Liver (tissue), 9 donors: Measurements from ENCODE around the gene PUS1. TPM values are rescaled to one million over a fixed set of nuclear protein-coding genes. Genes with fewer than 3 reads are reported as not detected.

Experiments
- DNase-seq: peaks from one replicate; pipeline ENCODE4 v3.0.0-alpha.2; 2017; ENCODE audit warnings: low spot score
- H3K27ac ChIP-seq, 2 donors: one replicate each; pipeline ENCODE4 v1.7.0; 2013; ENCODE audit warnings: inconsistent platforms in 2 of 2, low read length in 2 of 2, control low read depth in 1 of 2, low read depth in 1 of 2, mild to moderate bottlenecking in 1 of 2
- H3K27me3 ChIP-seq, 4 donors: one replicate each; pipeline versions ENCODE4 v1.6.1 to v1.7.0; 2013; ENCODE audit warnings: low read length in 3 of 4, inconsistent platforms in 1 of 4, mild to moderate bottlenecking in 1 of 4, moderate library complexity in 1 of 4; ENCODE audit not compliant: control insufficient read depth in 4 of 4, insufficient read depth in 4 of 4
- H3K36me3 ChIP-seq, 4 donors: one replicate each; pipeline versions ENCODE4 v1.6.1 to v1.7.0; 2013; ENCODE audit warnings: low read length in 3 of 4, mild to moderate bottlenecking in 3 of 4, low read depth in 1 of 4, moderate library complexity in 1 of 4; ENCODE audit not compliant: control insufficient read depth in 4 of 4, insufficient read depth in 3 of 4
- H3K4me1 ChIP-seq, 4 donors: one replicate each; pipeline versions ENCODE4 v1.6.1 to v1.7.0; 2013; ENCODE audit warnings: low read length in 3 of 4, mild to moderate bottlenecking in 3 of 4, moderate library complexity in 1 of 4; ENCODE audit not compliant: control insufficient read depth in 4 of 4, insufficient read depth in 4 of 4
- H3K4me3 ChIP-seq, 3 donors: one replicate each; pipeline versions ENCODE4 v1.6.1 to v1.7.0; 2013; ENCODE audit warnings: low read length in 3 of 3, control low read depth in 1 of 3, low read depth in 1 of 3, mild to moderate bottlenecking in 1 of 3
- H3K9ac ChIP-seq, 2 donors: one replicate each; pipeline ENCODE4 v1.7.0; 2013; ENCODE audit warnings: low read length in 2 of 2, mild to moderate bottlenecking in 2 of 2, moderate library complexity in 2 of 2, control low read depth in 1 of 2, low read depth in 1 of 2
- H3K9me3 ChIP-seq, 4 donors: one replicate each; pipeline versions ENCODE4 v1.6.1 to v1.7.0; 2013; ENCODE audit warnings: low read length in 3 of 4; ENCODE audit not compliant: control insufficient read depth in 4 of 4
- EGR1 ChIP-seq, 2 donors: IDR thresholded peaks; 2 replicates each; pipeline ENCODE4 v1.6.1; 2016 to 2018; ENCODE audit warnings: antibody characterized with exemption in 2 of 2, low read depth in 2 of 2
- HNF4A ChIP-seq, 2 donors: conservative IDR thresholded peaks; 2 replicates each; pipeline ENCODE4 v1.6.1; 2016; ENCODE audit warnings: antibody characterized with exemption in 2 of 2, mild to moderate bottlenecking in 2 of 2
- HNF4G ChIP-seq: IDR thresholded peaks from 2 replicates; pipeline ENCODE4 v1.6.1; 2016; ENCODE audit warnings: antibody characterized with exemption
- JUND ChIP-seq, 2 donors: IDR thresholded peaks; 2 replicates each; pipeline ENCODE4 v1.6.1; 2016; ENCODE audit warnings: antibody characterized with exemption in 2 of 2
- RAD21 ChIP-seq, 2 donors: IDR thresholded peaks; 2 replicates each; pipeline ENCODE4 v1.6.1; 2016; ENCODE audit warnings: antibody characterized with exemption in 2 of 2, mild to moderate bottlenecking in 2 of 2
- RXRA ChIP-seq, 2 donors: IDR thresholded peaks; 2 replicates each; pipeline ENCODE4 v1.6.1; 2017 to 2018; ENCODE audit warnings: antibody characterized with exemption in 2 of 2, mild to moderate bottlenecking in 1 of 2
- TAF1 ChIP-seq: conservative IDR thresholded peaks from 2 replicates; pipeline ENCODE4 v1.6.1; 2016; ENCODE audit warnings: antibody characterized with exemption, mild to moderate bottlenecking
- WGBS: extraction: QIAGEN DNeasy Blood & Tissue Kit; methylation state at CpG from one replicate; pipeline ENCODE4 v1.1.7; 2013; 5-methylcytosine and 5-hydroxymethylcytosine counted together
- polyA plus RNA-seq, 2 donors: library from polyadenylated mRNA; stranded (reverse) in 1 of 2; unstranded in 1 of 2; fragments of 200-250 nt in 1 of 2; fragments of >200 nt in 1 of 2; fragmentation: Nextera tagmentation in 1 of 2; extraction: Ambion mirVana in 1 of 2; gene quantifications; one replicate each; pipeline versions ENCODE4 v1.2.1 to v1.2.3, GENCODE V29; 2013 to 2015
- total RNA-seq, 2 donors: library from RNA; depleted of rRNA; stranded (reverse); fragments of >200 nt; gene quantifications; one replicate each; pipeline ENCODE4 v1.2.3, GENCODE V29; 2014
- TF ChIP-seq, protein P1 (sequence below): IDR thresholded peaks from 2 replicates; pipeline ENCODE4 v1.6.1; 2016; ENCODE audit warnings: antibody characterized with exemption, mild to moderate bottlenecking
- TF ChIP-seq, protein P2 (sequence below): IDR thresholded peaks from 2 replicates; pipeline ENCODE4 v1.6.1; 2016; ENCODE audit warnings: antibody characterized with exemption
- TF ChIP-seq, protein P3 (sequence below): IDR thresholded peaks from 2 replicates; pipeline ENCODE4 v1.6.1; 2016; ENCODE audit warnings: antibody characterized with exemption
- TF ChIP-seq, protein P4 (sequence below): IDR thresholded peaks from 2 replicates; pipeline ENCODE4 v1.6.1; 2016; ENCODE audit warnings: antibody characterized with exemption
- donor health status: healthy.
- donor health status: healthy.
- donor health status: healthy.
- donor health status: healthy.
- donor health status: healthy.

PUS1 gene
- total and polyA plus RNA-seq, 4 donors = 6.1 to 24.4 (median 10.7) TPM

DNA sequence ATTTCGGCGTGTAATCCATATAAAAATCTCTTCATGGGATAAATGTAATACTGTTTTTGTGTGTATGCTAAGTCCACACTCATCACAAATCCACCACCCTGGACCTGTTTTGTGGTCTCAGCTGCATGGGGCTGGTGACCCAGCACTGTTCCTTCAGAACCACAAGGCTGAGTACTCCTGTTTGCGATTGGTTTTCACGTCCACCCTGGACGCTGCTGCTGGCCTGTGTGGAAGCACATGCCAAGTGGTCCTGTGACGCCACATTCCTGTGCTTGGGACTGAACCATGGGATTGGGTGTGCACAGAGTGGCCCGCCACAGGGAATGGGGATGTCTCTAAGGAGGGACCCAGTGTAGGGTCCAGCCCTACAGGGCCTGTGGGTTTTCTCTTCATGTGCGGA, 4.3 kb downstream of the PUS1 start (continued):
- TF ChIP-seq, protein P1, sequence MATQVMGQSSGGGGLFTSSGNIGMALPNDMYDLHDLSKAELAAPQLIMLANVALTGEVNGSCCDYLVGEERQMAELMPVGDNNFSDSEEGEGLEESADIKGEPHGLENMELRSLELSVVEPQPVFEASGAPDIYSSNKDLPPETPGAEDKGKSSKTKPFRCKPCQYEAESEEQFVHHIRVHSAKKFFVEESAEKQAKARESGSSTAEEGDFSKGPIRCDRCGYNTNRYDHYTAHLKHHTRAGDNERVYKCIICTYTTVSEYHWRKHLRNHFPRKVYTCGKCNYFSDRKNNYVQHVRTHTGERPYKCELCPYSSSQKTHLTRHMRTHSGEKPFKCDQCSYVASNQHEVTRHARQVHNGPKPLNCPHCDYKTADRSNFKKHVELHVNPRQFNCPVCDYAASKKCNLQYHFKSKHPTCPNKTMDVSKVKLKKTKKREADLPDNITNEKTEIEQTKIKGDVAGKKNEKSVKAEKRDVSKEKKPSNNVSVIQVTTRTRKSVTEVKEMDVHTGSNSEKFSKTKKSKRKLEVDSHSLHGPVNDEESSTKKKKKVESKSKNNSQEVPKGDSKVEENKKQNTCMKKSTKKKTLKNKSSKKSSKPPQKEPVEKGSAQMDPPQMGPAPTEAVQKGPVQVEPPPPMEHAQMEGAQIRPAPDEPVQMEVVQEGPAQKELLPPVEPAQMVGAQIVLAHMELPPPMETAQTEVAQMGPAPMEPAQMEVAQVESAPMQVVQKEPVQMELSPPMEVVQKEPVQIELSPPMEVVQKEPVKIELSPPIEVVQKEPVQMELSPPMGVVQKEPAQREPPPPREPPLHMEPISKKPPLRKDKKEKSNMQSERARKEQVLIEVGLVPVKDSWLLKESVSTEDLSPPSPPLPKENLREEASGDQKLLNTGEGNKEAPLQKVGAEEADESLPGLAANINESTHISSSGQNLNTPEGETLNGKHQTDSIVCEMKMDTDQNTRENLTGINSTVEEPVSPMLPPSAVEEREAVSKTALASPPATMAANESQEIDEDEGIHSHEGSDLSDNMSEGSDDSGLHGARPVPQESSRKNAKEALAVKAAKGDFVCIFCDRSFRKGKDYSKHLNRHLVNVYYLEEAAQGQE = no peak
- no peak for TF ChIP-seq TAF1
- no peak for TF ChIP-seq RAD21 (IDR thresholded peaks at IDR 0.05)

DNA sequence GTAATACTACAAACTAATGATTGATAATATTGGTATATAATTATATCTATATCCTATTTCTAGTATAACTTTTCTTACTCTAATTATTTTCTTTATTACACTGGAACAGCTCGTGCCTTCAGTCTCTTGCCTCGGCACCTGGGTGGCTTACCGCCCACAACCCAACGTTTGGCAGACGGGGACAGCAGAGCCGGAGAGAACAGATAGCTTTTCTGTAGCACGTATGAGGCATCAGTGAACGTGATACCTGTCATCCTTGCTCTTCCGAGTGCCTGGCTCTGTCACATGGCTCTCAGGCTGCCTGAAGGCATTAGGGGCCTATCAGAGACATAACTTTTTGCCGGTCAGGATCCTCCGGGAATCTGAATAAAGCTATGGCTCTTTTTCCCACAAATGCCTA, 5.5 kb downstream of the PUS1 start:
- H3K27me3 ChIP-seq = no peaks in the 10 kb centered on the region
- H3K9ac ChIP-seq = no peak overlapping the region
- no peak overlapping the region for H3K27ac ChIP-seq
- DNase-seq = no peak
- no peak overlapping the region for H3K4me3 ChIP-seq
- 95% methylated on average over 11 of the region's 11 CpGs for WGBS
- H3K36me3 ChIP-seq = peaks cover 5 to 40% (median 31%) of the 10 kb centered on the region in 4 donors
- TF ChIP-seq HNF4G (no peak), JUND (IDR thresholded peaks at IDR 0.05) (no peak), TAF1 (no peak), HNF4A (conservative IDR thresholded peaks at IDR 0.05) (no peak), RXRA (IDR thresholded peaks at IDR 0.05) (no peak), RAD21 (IDR thresholded peaks at IDR 0.05) (no peak)
- TF ChIP-seq, protein P2, sequence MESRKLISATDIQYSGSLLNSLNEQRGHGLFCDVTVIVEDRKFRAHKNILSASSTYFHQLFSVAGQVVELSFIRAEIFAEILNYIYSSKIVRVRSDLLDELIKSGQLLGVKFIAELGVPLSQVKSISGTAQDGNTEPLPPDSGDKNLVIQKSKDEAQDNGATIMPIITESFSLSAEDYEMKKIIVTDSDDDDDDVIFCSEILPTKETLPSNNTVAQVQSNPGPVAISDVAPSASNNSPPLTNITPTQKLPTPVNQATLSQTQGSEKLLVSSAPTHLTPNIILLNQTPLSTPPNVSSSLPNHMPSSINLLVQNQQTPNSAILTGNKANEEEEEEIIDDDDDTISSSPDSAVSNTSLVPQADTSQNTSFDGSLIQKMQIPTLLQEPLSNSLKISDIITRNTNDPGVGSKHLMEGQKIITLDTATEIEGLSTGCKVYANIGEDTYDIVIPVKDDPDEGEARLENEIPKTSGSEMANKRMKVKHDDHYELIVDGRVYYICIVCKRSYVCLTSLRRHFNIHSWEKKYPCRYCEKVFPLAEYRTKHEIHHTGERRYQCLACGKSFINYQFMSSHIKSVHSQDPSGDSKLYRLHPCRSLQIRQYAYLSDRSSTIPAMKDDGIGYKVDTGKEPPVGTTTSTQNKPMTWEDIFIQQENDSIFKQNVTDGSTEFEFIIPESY = no peak
- TF ChIP-seq, protein P3, sequence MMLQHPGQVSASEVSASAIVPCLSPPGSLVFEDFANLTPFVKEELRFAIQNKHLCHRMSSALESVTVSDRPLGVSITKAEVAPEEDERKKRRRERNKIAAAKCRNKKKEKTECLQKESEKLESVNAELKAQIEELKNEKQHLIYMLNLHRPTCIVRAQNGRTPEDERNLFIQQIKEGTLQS = no peak
- H3K9me3 ChIP-seq = no peaks in the 10 kb centered on the region
- H3K4me1 ChIP-seq = peaks cover 0 to 11% (median 9%) of the 10 kb centered on the region in 4 donors

DNA sequence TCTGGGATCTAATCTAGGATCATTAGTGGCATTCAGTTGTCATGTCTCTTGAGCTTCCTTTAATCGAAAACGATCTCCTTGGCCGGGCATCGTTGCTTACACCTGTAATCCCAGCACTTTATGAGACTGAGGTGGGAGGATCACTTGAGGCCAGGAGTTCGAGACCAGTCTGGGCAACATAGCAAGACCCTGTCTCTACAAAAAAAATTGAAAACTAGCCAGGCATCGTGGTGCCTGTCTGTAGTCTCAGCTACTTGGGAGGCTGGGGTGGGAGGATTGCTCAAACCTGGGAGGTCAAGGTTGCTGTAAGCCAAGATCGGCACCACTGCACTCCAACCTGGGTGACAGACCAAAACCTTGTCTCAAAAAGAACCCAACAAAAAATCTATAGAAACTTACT, 9.0 kb downstream of the PUS1 start:
- H3K36me3 ChIP-seq = peaks cover 12 to 45% (median 26%) of the 10 kb centered on the region in 4 donors
- no peaks in the 10 kb centered on the region for H3K9me3 ChIP-seq
- TF ChIP-seq, protein P1 = no peak
- no peak for TF ChIP-seq EGR1 (IDR thresholded peaks at IDR 0.05; ENCODE audit: low read depth in 2 of 2)
- TF ChIP-seq HNF4G = no peak
- TF ChIP-seq, protein P4, sequence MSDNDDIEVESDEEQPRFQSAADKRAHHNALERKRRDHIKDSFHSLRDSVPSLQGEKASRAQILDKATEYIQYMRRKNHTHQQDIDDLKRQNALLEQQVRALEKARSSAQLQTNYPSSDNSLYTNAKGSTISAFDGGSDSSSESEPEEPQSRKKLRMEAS = no peak
- no peak for TF ChIP-seq TAF1
- no peak for TF ChIP-seq RXRA (IDR thresholded peaks at IDR 0.05)
- TF ChIP-seq JUND (IDR thresholded peaks at IDR 0.05) = no peak
- no peaks in the 10 kb centered on the region for H3K4me1 ChIP-seq
- H3K27me3 ChIP-seq = no peaks in the 10 kb centered on the region
- no peak overlapping the region for H3K4me3 ChIP-seq
- no peak overlapping the region for H3K9ac ChIP-seq
- DNase-seq = no peak
- no peak overlapping the region for H3K27ac ChIP-seq
- 95% methylated on average over 7 of the region's 7 CpGs for WGBS
